ENCODE results near the gene RABGAP1L. TPM values are rescaled to one million over a fixed set of nuclear protein-coding genes. Genes with fewer than 3 reads are reported as not detected.

Gene RABGAP1L
- total and polyA plus RNA-seq, 2 donors from 2014 or later, result 16.2 to 48.5 TPM

GRCh38 chr1:174785510-174785909, 626.2 kb downstream of the RABGAP1L start:
- intact Hi-C loops (cut with DNase I), result no loop called here
- Histone ChIP-seq H3K27me3 (ENCODE audit: control insufficient read depth, insufficient read depth, low read length) (no peaks in the 10 kb centered on the region), H3K9me3 (ENCODE audit: control insufficient read depth in 2 of 3, insufficient read depth in 1 of 3, low read length in 3 of 3) (no peaks in the 10 kb centered on the region), H3K4me1 (ENCODE audit: control insufficient read depth in 2 of 3, insufficient read depth in 2 of 3, low read depth in 1 of 3, low read length in 3 of 3) (no peaks in the 10 kb centered on the region), H3K27ac (ENCODE audit: low read depth in 2 of 2, low read length in 2 of 2) (no peak overlapping the region), H3K4me3 (ENCODE audit: low read length in 3 of 3) (no peak overlapping the region), H3K36me3 (ENCODE audit: control insufficient read depth in 2 of 3, insufficient read depth in 3 of 3, low read length in 3 of 3) (no peaks in the 10 kb centered on the region), H3K9ac (ENCODE audit: low read length in 3 of 3) (no peak overlapping the region)
- DNase-seq (no peak), FAIRE-seq (no peak)
- TF ChIP-seq CTCF (IDR thresholded peaks at IDR 0.05; ENCODE audit: borderline replicate concordance, extremely low read depth, insufficient read depth), result no peak

DNA sequence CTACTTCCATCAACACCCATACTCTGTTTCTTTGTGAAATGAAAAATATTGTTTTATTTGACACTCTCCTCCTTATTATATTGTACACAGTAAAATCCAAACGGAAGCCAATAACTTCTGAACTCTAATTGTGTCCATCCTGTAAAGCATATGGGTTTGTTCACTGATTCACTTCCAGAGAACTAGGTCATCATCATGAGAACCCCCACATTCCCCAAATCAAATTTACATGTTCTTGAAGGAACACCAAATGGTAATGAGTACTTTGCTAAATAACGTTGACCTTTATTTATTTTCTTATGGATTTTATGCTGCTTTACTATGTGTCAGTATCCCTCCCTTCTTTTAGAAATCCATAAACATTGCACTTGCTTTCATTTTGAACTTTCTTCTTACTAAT, 627.0 kb downstream of the RABGAP1L start:
- intact Hi-C loops (cut with DNase I), result no loop called here
- no peaks in the 10 kb centered on the region for H3K9me3 ChIP-seq (ENCODE audit: control insufficient read depth in 2 of 3, insufficient read depth in 1 of 3, low read length in 3 of 3)
- H3K36me3 ChIP-seq (ENCODE audit: control insufficient read depth in 2 of 3, insufficient read depth in 3 of 3, low read length in 3 of 3), result no peaks in the 10 kb centered on the region
- H3K9ac ChIP-seq (ENCODE audit: low read length in 3 of 3), result no peak overlapping the region
- DNase-seq, result no peak
- H3K27me3 ChIP-seq (ENCODE audit: control insufficient read depth, insufficient read depth, low read length), result no peaks in the 10 kb centered on the region
- no peaks in the 10 kb centered on the region for H3K4me1 ChIP-seq (ENCODE audit: control insufficient read depth in 2 of 3, insufficient read depth in 2 of 3, low read depth in 1 of 3, low read length in 3 of 3)
- H3K4me3 ChIP-seq (ENCODE audit: low read length in 3 of 3), result no peak overlapping the region
- FAIRE-seq, result no peak
- H3K27ac ChIP-seq (ENCODE audit: low read depth in 2 of 2, low read length in 2 of 2), result no peak overlapping the region
- TF ChIP-seq CTCF (IDR thresholded peaks at IDR 0.05; ENCODE audit: borderline replicate concordance, extremely low read depth, insufficient read depth), result no peak

- no peak for TF ChIP-seq CTCF (IDR thresholded peaks at IDR 0.05; ENCODE audit: borderline replicate concordance, extremely low read depth, insufficient read depth)
- H3K27ac ChIP-seq (ENCODE audit: low read depth in 2 of 2, low read length in 2 of 2), result no peak overlapping the region
- no peaks in the 10 kb centered on the region for H3K36me3 ChIP-seq (ENCODE audit: control insufficient read depth in 2 of 3, insufficient read depth in 3 of 3, low read length in 3 of 3)
- no peak overlapping the region for H3K4me3 ChIP-seq (ENCODE audit: low read length in 3 of 3)
- DNase-seq, result no peak
- no peak overlapping the region for H3K9ac ChIP-seq (ENCODE audit: low read length in 3 of 3)
- H3K27me3 ChIP-seq (ENCODE audit: control insufficient read depth, insufficient read depth, low read length), result no peaks in the 10 kb centered on the region
- FAIRE-seq, result no peak
- intact Hi-C loops (cut with DNase I), result no loop called here
- H3K4me1 ChIP-seq (ENCODE audit: control insufficient read depth in 2 of 3, insufficient read depth in 2 of 3, low read depth in 1 of 3, low read length in 3 of 3), result no peaks in the 10 kb centered on the region
- H3K9me3 ChIP-seq (ENCODE audit: control insufficient read depth in 2 of 3, insufficient read depth in 1 of 3, low read length in 3 of 3), result no peaks in the 10 kb centered on the region
These were observed 627.4 kb downstream of the RABGAP1L start for GRCh38 chr1:174786760-174787159.

DNA sequence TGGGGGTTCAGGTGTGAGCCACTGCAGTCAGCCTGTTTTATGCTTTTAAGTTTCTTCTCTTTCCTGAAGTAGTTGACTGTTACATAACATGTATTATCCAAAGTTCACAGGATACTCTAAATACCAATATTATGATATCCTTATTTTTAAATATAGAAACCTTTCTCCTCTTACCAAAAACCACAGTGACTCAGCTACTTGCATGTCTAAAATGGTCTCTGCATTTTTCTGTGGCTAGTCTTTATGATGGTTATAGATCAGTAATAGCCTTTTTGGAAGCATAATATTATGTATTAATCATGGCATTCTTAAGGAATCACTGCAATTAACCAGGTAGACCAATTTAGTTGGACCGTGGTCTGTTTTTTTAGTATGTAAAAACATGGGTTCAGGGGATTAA, 629.7 kb downstream of the RABGAP1L start:
- H3K27me3 ChIP-seq (ENCODE audit: control insufficient read depth, insufficient read depth, low read length), result no peaks in the 10 kb centered on the region
- intact Hi-C loops (cut with DNase I), result no loop called here
- FAIRE-seq (no peak), DNase-seq (no peak)
- no peaks in the 10 kb centered on the region for H3K9me3 ChIP-seq (ENCODE audit: control insufficient read depth in 2 of 3, insufficient read depth in 1 of 3, low read length in 3 of 3)
- no peaks in the 10 kb centered on the region for H3K4me1 ChIP-seq (ENCODE audit: control insufficient read depth in 2 of 3, insufficient read depth in 2 of 3, low read depth in 1 of 3, low read length in 3 of 3)
- no peak for TF ChIP-seq CTCF (IDR thresholded peaks at IDR 0.05; ENCODE audit: borderline replicate concordance, extremely low read depth, insufficient read depth)
- no peak overlapping the region for H3K9ac ChIP-seq (ENCODE audit: low read length in 3 of 3)
- H3K4me3 ChIP-seq (ENCODE audit: low read length in 3 of 3), result no peak overlapping the region
- H3K27ac ChIP-seq (ENCODE audit: low read depth in 2 of 2, low read length in 2 of 2), result no peak overlapping the region
- H3K36me3 ChIP-seq (ENCODE audit: control insufficient read depth in 2 of 3, insufficient read depth in 3 of 3, low read length in 3 of 3), result no peaks in the 10 kb centered on the region
